GM12873 (cell line): ENCODE data around the gene VPS54.

Source experiments
- CTCF ChIP-seq: IDR thresholded peaks from 2 replicates; pipeline ENCODE4 v1.5.1; 2012; ENCODE audit warnings: low read depth, mild to moderate bottlenecking, moderate library complexity, low read length, control low read depth; ENCODE audit not compliant: insufficient read depth; ENCODE audit errors: missing control alignments

Gene VPS54

GRCh38 chr2:64035072-64035942 is 16.1 kb upstream of the VPS54 start:
- no peak for TF ChIP-seq CTCF

GRCh38 chr2:64029116-64029665 is 10.0 kb upstream of the VPS54 start:
- TF ChIP-seq CTCF = no peak

GRCh38 chr2:64025741-64026140 is 6.5 kb upstream of the VPS54 start:
- no peak for TF ChIP-seq CTCF

GRCh38 chr2:64024259-64024949 is 5.2 kb upstream of the VPS54 start:
- TF ChIP-seq CTCF = no peak

GRCh38 chr2:64023485-64024258 is 4.4 kb upstream of the VPS54 start:
- TF ChIP-seq CTCF = no peak

GRCh38 chr2:64021578-64021977 is 2.4 kb upstream of the VPS54 start:
- no peak for TF ChIP-seq CTCF
